ENCODE measurements around the gene RTL1.

The RTL1 gene

DNA sequence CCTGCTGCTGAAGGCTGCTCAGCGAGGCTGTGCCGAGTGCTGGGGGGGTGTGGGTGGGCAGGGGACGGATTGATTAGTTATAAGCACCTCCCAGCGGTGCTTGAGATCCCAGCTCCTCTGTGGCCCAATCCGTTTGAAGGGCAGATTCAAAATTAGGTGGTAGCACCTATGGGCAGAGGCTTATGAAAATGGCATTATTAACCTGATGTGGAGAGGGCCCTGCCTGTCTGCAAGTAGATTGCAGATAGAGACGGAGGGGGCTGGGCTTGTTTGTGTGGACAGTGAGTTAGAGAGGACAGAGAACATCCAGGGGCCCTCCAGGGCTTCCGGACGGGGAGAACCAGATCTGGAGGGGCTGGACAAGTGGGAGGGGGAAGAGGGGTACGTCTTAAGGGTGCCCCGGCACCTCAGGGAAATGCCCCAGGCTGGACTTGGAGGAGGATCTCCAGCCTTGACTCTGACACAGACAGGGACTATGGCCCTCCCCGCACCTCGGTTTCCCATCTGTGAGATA lies at the start of gene RTL1:
Gene RTL1 (minus strand): TSS at position 51 of the 514 bp plus-strand sequence. CDS start 18,934 bp downstream, outside the sequence.
- DNase-seq = no peak

DNA sequence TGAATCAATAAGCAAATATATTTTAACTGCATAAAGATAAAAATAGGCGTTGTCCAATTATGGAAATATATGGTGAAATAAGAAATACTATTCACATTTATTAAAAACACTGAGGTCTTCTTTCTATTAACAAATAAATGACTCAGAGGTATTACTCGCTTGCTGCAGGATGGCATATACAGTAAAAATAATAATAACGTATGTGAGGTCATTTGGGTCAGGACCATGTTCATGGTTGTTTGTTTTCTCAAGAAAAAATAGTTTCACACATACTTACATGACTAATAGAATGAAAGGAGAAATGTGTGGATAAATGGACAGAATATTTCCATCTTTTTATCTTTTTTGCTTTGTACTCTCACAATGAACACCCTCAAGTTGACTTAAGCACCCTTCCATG lies 46.5 kb upstream of the RTL1 start:
- DNase-seq = no peak

DNA sequence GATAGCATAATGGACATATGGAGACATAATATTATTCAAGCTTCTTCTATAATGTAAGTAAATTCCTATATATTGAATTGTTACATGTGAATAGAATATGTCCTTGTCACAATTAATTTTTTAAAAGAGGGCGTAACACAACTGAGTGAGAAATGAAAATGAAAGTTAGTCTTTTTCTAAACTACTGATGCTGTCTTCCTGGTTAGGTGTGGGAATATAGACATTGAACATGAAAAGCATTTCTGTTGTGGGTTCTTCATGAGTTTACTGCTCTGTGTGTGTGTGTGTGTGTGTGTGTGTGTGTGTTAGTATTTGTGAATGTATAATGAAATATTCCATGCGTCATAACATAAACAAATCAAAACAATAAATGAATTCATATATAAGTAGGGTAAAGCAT lies 40.5 kb upstream of the RTL1 start:
- DNase-seq = no peak

DNA sequence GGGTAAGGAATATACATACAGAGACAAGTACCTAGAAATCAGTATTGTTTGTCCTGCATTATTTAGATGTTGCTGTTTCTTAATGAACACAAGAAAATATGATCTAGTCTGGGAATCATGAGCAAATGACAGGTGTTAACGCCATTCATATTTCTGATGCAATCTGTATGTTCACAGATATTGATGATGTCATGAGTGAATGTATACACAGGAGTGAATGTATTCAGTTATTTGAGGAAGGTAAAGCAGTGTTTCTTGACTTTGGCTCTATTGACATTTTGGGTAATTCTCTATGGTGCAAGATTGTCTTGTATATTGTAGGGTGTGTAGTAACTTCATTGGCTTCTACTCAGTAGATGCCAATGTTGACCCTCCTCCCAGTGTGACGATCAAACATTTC lies 26.7 kb upstream of the RTL1 start:
- DNase-seq = no peak

DNA sequence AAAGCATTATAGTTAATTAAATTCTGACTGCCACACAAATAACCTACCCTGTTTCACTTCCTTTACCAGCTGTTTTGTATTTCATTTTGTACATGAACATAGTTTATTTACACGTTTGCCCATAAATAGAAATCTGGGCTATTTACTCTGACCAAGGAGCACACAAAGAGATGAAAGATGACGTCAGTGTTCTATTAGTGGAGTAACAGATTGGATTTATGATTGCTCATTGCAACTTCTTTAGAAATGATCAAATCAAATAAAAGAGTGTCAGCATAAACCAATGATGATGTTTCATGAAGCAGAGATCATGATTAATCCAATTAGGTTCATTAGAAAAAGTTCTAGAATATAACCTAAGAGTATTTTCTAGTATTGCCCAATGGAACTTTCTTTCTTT lies 12.0 kb upstream of the RTL1 start:
- no peak for DNase-seq

DNA sequence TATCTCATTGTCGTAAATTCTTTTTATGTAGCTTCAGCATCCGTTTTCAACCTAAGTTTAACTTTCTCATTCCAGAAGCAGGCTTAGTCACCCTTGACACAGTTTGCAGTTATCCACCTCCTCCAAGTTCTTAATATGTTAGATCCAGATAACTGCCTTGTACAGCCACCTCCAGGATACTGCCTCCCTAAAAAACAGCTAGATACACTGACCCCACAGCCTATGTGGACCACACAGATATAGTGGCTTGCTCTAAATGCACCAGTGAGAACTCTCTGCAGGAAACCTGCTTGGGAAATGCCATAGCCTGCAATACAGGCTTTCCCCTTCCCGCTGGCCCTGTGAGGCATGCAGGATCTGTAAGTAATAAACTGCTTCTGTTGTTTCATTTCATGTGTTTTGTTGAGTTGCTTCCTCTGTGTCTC lies 11.1 kb upstream of the RTL1 start:
- DNase-seq = peak in 1 of 3 donors; percentile 2

DNA sequence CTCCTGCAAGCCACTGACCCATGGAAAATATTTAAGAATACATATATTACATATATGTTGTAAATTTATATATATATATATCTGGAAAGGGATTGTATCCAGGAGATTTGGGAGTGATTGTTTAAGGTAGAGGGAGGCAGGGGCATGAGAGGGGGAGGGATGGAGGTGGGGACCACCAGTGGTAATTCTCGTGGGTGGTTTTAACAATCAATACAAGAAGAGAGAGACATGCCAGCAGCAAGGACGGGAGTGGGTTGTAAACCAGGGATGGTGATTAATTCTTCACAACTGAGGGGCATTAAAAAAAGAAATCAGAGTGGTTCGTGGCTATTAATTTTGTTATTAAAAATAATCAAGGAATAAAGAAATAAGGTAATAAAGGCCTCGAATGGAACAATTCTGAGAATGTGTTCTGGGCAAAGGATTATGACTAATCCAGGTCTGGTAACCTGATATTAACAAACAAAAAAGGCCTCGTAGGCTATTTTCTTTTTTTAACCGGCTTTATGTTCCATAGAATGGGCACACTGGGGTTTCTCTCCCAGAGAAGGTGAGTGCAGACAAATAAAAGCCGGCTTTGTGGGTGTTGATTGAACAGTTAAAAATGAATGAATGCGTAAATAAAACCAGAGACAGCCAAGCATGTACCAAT lies 8.3 kb upstream of the RTL1 start:
- DNase-seq = no peak

DNA sequence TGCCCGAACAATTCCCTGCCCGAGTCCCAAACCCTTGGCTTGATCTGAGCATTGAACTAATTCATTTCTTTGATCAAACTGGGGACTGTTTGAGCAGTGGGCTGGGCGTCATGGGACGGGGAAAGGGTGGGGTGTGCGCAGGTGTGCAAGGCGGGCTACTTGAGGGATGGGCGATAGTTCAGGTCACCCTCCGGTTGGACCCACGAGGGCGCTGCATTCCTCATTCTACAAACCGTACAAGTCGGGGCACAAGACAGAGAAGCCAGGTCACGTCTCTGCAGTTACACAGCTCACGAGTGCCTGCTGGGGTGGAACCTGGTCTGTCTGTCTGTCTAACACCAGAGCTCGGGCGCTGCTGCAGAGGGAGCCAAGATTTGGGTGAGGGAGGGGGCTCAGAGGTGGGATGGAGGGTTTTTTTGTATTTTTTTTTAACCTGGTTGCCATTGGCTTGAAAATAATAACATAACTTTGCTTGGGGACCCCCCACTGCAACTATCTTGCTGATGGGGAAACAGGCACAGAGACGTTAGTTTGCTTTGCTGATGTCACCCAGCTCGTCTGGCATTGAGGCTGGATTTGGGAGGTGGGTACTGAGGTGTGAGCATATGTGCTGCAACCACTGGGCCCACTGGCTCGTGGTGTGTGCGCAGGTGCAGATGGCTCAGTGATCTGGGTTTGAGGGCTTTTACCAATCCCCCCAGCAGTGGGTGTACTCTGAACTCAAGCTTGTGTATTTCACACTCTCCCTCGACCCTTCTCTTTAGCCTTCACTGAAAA lies 7.6 kb upstream of the RTL1 start:
- DNase-seq = no peak

DNA sequence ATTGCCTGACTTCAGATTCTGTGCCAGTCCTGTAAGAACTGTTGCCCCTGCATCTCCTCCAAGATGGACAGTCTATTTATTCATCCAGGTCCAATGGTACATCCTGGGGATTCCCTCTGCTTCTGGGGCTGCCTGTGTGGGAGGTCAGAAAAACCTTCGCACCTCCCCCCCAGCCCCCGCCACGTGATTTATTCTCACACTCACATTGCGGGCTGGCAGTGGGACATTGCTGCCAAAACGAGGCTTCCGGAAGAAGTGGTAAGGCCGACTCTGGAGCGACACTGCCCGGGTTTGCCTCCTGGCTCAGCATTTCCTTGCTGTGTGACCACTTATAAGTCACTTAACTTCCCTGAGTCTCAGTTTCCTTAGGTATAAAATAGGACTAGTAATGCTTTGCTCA lies 5.9 kb upstream of the RTL1 start:
- DNase-seq = no peak

DNA sequence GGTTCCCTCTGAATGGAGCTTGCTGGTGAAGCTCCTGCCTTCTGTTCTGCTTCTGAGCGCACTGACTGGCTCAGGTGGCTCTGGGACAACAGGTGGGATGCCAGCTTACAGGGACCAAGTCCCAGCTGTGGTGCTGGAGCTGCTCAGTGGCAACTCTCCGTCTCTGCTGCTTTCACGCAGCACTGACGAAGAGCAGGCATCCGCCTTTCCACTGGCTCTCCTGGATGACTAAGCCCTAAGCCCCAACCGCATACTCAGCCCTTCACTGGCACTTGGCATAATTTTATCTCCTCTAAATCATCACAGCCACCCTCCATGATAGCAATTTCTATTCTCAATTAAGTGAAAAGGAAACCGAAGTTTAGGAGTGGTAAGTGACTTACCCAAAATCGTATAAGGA lies 3.7 kb upstream of the RTL1 start:
- DNase-seq = no peak

DNA sequence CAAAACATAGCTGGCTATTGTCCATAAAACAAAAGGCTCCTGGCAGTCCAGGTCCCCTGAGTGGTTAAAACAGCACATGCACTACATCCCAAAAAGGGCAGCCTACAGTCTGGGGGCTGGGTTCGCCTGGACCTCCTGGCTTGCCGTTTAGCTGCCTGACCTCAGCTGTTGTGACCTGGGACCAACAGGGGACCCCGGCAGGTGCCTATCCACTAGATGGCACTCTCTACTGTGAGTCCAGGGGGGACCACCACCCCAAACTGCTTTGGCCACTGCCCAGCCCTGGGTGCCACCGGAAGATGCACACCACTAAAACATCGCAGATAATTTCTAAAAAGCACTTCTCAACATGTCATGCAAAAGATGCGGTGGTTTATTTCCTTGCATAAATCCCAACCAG lies 2.9 kb upstream of the RTL1 start:
- peak in 2 of 3 donors; percentile 5 to 14 for DNase-seq

DNA sequence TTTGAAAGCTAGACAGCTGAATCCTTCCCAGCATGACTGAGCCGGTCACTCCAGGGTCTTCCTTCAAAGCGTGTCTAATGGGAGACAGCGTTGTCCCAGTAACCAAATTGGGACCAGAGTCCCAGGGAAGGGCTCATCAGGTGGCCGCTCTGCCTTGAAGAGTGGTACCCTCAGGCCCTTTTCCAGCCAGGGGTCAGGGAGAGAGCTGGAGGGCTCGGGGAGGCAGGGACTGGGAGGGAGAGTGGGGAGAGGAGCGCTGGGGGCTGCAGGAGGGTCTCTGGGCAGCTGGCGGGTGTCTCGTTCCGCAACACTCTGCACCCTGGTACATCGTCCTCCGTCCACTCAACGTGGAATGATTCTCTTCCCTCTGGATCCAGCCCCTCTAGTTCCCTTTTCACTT lies 1.6 kb upstream of the RTL1 start:
- no peak for DNase-seq

DNA sequence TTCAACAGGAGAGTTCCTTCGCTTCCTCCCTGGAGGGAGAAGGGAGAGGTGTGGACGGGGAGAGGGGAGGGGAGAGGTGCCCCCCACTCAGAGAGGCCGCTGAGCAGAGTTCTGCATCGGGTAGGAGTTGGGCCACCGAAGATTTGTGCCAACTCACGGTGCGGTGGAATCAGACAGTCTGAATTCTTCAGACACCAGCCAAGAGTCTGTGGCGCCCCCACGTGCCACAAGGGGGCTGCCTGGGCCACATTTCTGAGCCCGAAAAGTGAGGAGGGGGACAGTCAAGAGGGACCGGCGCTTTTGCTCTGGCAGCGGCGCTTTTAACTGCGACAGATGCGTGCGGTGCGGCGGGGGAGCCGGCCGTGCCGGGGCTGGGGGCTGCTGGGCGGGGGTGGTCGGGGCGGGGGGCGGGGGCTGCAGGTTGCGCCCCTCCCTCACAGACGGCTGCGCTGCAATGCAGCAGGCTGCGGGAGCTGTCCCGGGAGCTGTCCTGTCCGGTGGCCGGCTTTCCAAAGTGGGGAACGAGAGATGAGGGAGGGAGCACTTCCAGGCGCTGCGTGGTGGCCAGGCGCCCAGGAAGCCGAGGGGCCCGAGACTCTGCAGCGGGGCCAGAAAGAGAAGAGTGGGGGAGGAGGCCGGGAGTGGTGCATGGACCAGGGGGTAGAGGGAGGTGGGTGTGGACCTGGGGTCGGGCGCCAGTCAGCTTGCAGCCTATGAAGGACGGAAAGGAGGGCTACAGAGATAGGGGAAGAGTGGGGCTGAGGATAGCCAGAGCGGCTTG lies 975 bp upstream of the RTL1 start:
- DNase-seq = no peak

DNA sequence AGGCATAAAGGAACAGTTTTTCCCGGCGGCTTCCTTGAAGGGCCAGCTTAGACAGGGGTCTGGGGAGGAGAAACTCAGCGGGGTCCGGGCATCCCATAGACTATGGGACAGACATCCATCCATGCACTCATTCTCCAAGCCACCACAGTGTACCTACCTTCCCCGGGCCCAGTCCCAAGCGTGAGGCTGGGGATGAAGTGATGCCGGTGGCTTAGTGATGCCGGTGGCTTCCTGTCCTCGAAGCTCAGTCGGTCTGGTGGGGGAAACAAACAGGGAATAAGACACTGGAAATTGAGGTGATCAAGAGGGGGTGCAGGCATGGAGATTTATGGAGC lies 421 bp downstream of the RTL1 start:
- no peak for DNase-seq

DNA sequence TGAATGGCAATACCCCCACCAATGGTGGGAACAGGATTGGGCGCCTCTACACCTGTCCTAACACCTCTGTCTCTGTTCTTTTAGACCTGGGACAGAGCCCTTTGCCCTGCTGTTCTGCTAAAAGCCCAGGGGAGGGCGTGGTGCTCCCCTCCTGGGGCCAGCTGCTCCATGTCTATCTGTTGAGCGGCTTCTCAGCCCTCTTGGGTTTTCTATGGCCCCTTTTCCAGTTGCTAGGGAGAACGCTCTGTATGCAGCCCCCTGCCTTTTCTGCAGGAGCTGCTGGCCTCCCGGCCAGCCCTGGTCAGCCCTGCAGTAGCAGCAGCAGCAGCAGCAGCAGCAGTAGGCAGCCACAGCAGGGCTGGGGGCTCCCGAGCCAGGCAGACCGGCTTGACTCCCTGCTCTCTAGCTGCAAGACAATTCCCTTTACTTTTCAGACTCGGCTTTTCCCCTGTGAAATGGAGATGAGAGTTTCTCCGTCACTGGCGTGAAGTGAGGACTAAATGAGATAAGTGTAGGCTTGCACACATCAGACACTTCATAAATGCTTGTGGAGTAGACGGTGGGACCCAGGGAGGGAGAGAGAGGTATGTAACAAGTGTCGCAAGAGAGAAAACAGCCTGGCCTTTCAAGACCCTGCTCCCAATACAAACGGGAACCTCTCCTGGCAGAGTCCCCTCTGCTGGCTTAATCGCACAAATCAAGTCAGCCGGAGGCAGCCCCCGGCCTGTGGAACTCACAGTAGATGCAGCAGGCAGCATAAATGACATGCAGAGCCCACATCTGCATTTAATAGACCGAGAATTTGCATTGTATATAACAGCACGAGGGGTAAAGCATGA lies 1.0 kb downstream of the RTL1 start:
- peak in 1 of 3 donors; percentile 6 for DNase-seq

DNA sequence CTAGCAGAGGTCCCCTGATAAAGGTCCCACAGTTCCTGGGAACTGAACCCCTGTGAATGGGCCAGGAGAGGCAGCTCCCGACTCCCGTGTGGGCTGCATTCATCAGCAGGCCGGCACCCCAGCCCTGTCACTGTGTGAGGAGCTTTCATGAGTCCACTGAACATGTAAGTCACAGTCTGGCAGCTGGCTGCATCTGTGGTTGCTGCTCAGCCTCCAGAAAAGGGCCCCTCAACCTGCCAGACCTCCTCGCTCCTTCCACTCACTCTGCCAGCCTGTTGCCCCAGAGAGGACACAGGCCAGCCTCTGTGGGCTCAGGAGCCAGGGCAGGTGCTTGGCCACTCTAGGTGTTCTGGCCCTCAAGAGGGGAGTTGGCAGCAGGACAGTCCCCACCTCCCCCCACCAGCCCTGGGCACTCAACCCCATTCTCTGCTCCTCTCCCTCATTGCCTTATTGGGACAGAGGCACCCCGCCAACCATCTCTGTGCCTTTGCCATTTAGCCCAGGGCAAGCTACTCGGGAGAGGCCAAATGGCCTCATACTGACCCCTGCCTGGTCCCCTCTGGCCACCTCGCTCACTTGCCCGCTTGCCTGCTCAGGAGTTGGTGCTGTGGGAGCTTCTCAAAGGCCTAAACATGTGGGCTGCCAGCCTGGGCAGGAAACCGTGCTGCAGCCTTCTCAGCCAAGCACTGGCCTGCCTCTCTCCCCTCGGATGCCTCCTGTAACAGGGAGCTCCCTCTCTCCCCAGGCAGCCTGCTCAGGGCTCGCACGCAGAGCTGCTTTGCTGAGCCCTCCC lies 1.9 kb downstream of the RTL1 start:
- DNase-seq = no peak

DNA sequence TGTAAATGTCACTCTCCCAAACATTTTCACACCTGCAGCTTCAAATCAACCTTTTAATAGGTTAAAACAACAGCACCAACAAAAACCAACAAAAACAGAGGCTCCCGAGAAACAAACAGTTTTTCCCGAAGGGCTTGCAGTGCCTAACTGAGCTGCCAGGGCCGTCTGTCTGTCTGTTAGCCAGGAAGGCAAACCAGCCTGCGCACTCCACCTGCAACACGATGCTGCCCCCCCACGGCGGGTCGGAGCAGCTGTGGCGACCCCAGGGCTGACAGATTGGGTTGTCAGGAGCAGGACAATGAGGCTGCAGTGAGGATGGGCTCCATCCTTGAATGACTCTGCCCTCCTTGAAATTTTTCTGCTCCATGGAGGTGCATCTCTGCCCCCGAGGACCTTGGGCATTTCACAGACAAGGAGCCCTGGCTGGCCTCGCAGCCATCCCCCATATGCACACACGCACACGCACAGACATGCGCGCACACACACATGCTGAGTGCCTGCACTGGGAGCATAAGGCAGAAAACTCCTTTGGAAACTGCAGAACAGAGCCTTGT lies 2.6 kb downstream of the RTL1 start:
- no peak for DNase-seq

DNA sequence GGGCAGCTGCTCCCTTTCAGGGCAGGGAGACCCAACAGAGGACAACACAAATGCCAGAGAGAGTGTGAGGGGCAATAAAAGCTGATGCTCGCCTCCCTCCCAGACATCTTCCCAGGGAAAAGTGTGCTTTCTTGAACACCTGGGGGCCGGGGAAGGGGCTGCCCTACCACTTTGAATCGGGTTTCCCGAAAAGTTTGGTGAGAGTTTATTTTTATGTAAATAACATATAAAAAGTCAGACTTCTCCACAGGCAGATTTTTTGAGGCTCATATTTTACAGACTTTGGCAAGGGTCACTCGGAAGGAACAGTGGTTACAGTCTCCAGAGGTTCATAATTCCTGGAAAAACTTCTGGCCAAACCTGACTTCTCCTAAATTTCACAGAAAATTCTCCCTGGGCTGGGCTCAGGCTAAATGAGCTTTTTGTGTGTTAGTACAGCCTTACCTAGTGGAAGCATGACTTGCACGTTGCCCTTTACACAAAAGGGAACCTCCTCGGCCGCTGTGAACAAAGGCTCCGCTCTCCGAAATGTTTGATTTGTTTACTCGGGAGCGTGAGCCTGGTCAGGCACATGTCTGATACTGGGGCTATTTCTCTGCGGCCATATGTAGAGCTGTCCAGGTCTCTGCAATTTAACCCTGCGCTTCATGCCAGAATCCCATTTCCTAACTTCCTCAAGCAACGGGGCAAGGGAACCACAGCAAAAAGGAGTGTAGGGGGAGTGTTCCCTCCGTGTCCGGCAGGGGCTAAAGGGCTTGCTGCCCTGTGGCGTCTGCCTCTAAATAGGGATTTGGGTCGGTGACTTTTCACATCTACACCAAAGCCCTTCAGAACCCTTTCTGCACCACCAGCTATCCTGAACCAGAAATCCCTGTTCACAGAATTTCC lies 3.4 kb downstream of the RTL1 start:
- peak in 2 of 3 donors; percentile 0 to 9 for DNase-seq

DNA sequence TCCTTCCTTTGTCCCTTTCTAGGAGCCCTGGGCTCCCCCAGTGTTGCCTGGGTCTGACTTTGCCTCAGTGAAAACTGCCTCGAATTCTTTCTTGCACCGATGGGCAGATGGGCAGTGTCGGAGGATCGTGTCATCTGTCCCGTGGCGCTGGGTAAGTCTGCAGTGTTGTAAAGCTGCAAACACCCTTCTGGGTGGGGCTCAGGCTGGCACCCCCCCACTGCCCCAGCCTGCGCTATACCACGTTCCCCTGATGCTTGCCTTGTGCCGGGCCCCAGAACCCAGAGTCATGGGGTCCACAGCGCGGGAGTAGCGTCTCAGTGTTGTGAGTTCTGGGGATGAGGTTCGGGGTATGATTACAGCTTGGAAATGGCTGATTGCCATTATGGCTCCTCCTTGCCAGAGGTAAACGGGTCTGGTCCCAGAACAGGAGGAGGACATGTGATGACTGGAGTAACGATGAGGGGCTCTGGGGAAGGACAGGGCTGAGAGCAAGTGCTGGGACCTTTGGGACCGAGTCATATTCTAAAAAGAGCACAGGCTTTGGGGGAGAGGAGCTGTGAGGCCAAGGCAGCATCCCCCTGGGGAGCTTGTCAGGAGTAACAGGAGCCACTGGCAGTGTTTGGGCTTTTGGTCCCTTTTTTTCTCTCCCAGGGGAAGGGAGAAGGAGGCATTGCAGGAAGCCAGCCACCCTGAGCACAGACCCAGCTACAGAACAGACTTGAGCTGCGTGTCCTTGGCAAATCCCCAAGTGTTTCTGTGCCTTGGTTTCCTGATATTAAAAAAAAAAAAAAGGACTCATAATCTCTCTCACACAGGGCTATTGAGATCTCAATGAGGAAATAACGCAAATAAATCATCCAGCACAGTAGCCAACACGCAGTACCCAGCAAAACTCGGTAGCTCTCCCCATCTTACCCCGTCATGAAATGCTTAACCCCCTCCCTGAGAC lies 4.3 kb downstream of the RTL1 start:
- no peak for DNase-seq

Data from suppressor macrophage treated with lipopolysaccharide for 1 hour (primary cell).